GDM1 (cell line): ENCODE measurements around the gene SLC38A8.

ENCODE experiments used
- DNase-seq: peaks from one replicate; lab custom pipeline; 2025; lab: John Stamatoyannopoulos, UW

The SLC38A8 gene

GRCh38 chr16:83996481-83997252 is 45.9 kb downstream of the SLC38A8 start:
- DNase-seq, result no peak

- DNase-seq, result no peak
Observed at GRCh38 chr16:83995754-83996153, 46.8 kb downstream of the SLC38A8 start.

- no peak for DNase-seq
Observed at GRCh38 chr16:83994703-83995102, 47.9 kb downstream of the SLC38A8 start.

GRCh38 chr16:83994087-83994486 is 48.5 kb downstream of the SLC38A8 start:
- no peak for DNase-seq

GRCh38 chr16:83992624-83993023 is 50.0 kb downstream of the SLC38A8 start:
- DNase-seq, result no peak

- no peak for DNase-seq
Observed at GRCh38 chr16:83990492-83990891, 52.1 kb downstream of the SLC38A8 start.

- no peak for DNase-seq
Observed at GRCh38 chr16:83989300-83989699, 53.3 kb downstream of the SLC38A8 start.

- no peak for DNase-seq
Observed at GRCh38 chr16:83983491-83983890, 59.1 kb downstream of the SLC38A8 start.

GRCh38 chr16:83981799-83982198 is 60.8 kb downstream of the SLC38A8 start:
- DNase-seq, result no peak

GRCh38 chr16:83980794-83981193 is 61.8 kb downstream of the SLC38A8 start:
- no peak for DNase-seq

- DNase-seq, result no peak
Observed at GRCh38 chr16:83979441-83979840, 63.2 kb downstream of the SLC38A8 start.

GRCh38 chr16:83978401-83978904 is 64.1 kb downstream of the SLC38A8 start:
- no peak for DNase-seq

GRCh38 chr16:83977056-83977815 is 65.4 kb downstream of the SLC38A8 start:
- no peak for DNase-seq

- no peak for DNase-seq
Observed at GRCh38 chr16:83975590-83976260, 66.9 kb downstream of the SLC38A8 start.

- no peak for DNase-seq
Observed at GRCh38 chr16:83974475-83974874, 68.1 kb downstream of the SLC38A8 start.

- no peak for DNase-seq
Observed at GRCh38 chr16:83973581-83974385, 68.8 kb downstream of the SLC38A8 start.

- no peak for DNase-seq
Observed at GRCh38 chr16:83973077-83973476, 69.5 kb downstream of the SLC38A8 start.

- no peak for DNase-seq
Observed at GRCh38 chr16:83972256-83973008, 70.2 kb downstream of the SLC38A8 start.

GRCh38 chr16:83971165-83972130 is 71.1 kb downstream of the SLC38A8 start:
- no peak for DNase-seq

GRCh38 chr16:83970430-83970815 is 72.2 kb downstream of the SLC38A8 start:
- no peak for DNase-seq
